SW 1271 (cell line): ENCODE data around the gene UGT2B10.
"Not testable (repeated sequence)": the region's sequence is repeated elsewhere in the genome, so short reads cannot be mapped to it uniquely, and the experiment has no call there.

ENCODE experiments used
- DNase-seq, 2 experiments: peaks; one replicate each; lab custom pipeline; 2025; lab: John Stamatoyannopoulos, UW

UGT2B10 gene

DNA sequence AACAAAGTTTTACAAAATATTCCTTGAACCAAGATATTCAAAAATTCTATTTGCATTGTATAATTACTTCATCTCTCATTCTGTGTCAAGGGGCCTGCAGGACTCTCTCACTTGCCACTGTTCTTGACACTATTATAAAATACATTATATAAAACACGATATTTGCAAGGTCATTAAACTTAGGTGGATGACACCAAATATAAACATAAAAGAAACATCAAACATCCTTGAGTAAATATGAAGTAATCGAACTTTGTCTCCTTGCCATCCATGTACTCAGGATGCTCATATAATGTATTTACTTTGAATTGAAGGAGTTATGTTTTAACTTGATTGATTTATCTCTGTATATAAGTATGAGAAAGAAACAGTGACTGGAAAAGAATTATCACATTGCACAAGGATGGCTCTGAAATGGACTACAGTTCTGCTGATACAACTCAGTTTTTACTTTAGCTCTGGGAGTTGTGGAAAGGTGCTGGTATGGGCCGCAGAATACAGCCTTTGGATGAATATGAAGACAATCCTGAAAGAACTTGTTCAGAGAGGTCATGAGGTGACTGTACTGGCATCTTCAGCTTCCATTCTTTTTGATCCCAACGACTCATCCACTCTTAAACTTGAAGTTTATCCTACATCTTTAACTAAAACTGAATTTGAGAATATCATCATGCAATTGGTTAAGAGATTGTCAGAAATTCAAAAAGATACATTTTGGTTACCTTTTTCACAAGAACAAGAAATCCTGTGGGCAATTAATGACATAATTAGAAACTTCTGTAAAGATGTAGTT is at the start of gene UGT2B10:
TSS of gene UGT2B10 (plus strand) at position 378 of the 793 bp plus-strand sequence. CDS start at position 404, 26 bp downstream.
- DNase-seq: not testable (repeated sequence)

DNA sequence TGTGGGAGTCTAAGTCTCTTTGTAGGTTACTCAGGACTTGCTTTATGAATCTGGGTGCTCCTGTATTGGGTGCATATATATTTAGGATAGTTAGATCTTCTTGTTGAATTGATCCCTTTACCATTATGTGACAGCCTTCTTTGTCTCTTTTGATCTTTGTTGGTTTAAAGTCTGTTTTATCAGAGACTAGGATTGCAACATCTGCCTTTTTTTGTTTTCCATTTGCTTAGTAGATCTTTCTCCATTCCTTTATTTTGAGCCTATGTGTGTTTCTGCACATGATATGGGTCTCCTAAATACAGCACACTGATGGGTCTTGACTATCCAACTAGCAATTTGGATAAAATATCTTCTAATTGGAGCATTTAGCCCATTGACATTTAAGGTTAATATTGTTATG is 44.0 kb upstream of the UGT2B10 start:
- not testable (repeated sequence) for DNase-seq

DNA sequence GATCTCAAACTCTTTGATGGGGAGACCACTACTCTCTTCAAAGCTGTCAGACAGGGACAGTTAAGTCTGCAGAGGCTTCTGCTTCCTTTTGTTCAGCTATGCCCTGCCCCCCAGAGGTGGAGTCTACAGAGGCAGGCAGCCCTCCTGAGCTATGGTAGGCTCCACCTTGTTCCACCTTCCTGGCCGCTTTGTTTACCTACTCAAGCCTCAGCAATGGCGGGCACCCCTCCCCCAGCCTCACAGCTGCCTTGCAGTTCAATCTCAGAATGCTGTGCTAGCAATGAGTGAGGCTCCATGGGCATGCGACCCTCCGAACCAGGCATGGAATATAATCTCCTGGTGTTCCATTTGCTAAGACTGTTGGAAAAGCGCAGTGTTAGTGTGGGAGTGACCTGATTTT is 42.1 kb upstream of the UGT2B10 start:
- DNase-seq: no peak

DNA sequence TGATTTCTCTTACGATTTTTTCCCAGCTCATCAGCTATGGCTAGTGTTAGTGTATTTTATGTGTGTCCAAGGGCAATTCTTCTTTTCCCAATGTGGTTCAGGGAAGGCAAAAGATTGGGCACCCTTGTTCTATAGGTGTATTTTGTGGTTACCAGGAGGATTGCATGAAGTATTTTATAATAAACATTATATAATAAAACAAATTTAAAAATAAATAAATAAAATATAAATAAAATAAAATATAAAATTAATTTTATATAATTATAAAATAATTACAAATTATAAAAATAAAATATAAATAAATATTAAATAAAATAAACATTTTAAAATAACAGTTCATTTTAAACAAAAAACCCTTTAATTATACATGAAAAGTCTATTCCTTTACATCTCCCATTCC is 35.6 kb upstream of the UGT2B10 start:
- no peak for DNase-seq

DNA sequence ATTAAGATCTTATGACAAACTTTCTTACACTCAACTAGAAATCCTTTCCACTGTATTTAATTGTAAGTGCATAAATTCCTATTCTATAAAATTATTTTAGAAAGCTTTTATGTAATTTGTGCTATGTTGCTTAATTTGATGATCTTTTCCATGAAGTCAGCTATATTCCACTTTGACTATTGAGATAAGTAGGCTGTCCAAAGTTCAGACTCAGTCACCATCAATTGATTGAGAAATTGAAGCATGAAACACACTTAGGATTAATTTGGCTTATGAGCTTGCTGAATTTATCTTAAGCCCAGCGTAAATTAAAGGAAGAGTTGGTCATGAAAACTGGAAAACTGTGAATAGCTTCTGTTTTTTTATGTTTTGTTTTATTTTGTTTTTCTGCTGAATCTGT is 18.7 kb upstream of the UGT2B10 start:
- no peak for DNase-seq

DNA sequence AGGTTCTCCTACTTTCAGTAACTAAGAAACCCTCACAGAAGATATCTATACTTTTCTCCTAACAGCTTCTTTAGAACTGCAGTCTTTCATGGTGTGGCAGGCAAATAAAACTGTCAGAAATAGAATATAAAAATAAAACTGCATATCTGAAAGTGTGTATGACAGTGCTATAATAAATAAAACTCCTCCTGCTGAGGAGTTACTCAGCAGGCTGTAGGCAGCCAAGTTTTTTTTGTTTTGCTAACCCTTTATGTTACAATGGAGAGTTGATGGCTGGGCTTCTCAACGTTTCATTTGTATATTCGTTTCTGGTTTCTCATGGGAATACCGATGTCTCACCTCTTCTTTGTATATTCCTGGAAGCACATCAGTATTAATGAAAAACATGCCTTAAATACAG is 18.2 kb upstream of the UGT2B10 start:
- DNase-seq: no peak

DNA sequence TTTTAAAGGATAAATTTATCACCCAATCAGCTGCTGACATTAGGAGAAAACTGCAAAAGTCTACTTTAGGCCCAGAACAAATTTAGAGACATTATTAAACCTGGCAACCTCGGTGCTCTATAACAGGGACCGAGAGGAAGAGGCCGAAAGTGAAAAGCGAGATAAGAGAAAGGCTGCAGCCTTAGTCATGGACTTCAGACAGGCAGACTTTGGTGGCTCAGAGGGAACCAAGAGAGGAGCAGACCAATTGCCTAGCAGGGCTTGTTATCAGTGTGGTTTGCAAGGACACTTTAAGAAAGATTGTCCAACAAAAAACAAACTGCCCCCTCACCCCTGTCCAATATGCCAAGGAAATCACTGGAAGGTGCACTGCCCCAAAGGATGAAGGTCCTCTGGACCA is 12.8 kb upstream of the UGT2B10 start:
- DNase-seq: no peak

DNA sequence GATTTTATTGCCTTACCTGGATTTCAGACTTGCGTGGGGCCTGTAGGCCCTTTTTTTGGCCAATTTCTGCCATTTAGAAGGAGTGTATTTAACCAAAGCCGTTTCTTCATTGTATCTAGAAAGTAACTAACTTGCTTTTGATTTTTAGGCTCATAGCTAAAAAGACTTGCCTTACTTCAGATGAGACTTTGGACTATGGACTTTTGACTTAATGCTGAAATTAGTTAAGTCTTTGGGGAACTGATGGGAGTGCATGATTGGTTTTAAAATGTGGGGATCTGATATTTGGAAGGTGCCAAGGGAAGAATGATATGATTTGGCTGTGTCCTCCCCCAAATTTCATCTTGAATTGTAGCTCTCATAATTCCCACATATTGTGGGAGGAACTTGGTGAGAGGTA is 7.7 kb upstream of the UGT2B10 start:
- DNase-seq: no peak

DNA sequence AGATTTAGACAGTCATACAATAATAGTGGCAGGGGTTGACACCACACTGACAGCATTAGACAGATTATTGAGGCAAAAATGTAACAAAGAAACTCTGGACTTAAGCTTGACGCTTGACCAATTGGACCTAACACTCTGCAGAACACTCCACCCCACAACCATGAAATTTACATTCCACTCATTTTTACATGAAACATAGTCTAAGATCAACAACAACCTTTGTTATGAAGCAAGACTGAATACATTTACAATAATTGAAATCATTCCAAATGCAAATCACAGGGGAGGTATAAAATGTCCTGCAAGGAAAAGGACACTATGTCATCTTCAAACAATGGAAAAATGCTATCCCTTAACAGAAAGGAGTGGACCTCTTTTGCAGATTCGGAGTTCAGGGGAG is 4.9 kb upstream of the UGT2B10 start:
- no peak for DNase-seq

DNA sequence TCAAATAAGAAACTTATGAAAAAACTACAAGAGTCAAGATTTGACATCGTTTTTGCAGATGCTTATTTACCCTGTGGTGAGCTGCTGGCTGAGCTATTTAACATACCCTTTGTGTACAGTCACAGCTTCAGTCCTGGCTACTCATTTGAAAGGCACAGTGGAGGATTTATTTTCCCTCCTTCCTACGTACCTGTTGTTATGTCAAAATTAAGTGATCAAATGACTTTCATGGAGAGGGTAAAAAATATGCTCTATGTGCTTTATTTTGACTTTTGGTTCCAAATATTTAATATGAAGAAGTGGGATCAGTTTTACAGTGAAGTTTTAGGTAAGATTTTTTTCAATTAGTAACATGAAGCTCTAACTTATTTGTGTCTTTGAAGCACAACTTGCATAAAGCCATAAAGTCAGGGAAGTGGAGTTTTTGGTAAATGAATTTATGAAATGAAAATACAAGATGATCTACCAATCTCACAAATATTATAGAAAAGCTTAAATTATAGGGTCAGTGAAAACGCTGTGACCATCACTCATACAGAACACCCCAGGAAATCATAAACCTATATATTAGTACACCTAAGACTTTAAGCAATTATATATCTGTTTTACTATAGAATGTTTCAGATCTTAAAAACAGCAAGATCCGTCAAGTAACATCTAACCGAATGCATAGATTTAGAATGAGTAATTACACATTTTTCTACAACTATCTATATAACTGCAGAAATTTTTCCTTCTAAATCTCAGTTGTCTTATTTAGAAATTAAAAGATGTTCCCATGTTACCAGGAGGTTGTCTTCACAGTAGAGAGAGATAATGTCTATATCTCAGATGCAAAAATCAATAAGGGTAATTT is 844 bp downstream of the UGT2B10 start:
- not testable (repeated sequence) for DNase-seq

DNA sequence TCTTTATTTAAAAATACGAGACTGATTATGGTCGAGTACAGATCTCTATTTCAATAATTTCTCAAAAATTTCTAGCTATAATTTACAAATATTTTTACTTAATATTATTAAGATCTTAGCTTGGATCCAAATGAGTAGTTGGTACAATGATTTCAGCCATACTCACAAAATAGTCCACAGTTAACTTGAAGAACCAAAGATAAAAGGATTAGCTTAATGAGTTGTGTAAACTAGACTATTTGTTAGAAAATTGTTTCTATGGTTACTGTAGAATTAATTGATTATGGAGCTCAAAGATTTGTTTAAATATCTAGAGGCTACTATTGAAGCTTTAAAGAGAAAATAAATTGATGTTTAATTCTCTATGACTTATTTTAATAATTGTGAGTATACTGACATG is 1.6 kb downstream of the UGT2B10 start:
- no peak for DNase-seq

DNA sequence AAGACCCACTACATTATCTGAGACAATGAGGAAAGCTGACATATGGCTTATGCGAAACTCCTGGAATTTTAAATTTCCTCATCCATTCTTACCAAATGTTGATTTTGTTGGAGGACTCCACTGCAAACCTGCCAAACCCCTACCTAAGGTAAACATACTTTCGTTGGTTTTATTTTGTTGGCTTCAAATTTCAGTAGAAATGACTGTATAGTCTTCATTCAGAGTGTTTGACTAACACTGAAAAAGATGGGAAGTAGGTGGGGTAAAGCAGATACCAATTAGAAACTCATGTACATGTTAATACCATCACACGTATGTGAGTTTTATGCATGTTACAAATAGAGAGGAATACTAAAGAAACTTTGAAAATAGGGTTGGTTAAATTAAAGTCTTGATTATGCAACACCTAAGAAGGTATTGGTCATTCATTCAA is 2.3 kb downstream of the UGT2B10 start:
- not testable (repeated sequence) for DNase-seq

DNA sequence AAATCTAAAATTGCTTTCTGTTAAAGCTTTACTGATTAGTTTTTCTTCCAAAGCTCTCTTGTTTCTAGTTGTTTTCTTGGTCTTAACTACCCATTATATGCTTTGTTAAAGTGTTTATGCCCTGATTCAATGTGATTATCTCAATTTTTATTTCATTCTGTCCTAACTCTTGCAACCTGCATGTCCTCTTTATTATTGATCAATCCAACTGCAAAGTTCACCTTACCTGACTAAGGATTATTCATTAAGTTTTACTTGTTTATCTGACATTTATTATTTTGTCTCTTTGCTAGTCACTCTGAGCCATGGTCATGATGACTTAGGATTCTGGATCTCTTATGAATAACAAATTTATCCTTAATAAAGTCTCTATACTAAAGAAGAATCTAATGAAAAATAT is 15.8 kb downstream of the UGT2B10 start:
- DNase-seq: no peak

DNA sequence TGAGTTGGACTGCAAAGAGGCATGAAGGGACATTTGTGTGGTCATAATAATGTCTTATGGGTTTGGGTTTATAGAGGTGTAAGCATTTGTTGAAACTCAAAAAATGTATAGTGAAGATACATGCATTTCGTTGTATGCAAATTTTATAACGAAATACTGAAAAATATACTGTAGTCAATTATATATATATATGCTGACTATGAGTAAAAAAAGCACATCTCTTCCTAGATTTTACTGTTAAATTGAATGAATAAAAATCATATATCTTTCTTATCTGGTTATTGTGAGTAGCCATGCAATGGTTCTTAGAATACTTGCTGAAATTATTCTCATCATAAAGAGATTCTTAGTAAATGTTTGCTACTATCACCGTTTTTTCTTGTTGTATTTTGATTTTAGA is 34.5 kb downstream of the UGT2B10 start:
- no peak for DNase-seq

DNA sequence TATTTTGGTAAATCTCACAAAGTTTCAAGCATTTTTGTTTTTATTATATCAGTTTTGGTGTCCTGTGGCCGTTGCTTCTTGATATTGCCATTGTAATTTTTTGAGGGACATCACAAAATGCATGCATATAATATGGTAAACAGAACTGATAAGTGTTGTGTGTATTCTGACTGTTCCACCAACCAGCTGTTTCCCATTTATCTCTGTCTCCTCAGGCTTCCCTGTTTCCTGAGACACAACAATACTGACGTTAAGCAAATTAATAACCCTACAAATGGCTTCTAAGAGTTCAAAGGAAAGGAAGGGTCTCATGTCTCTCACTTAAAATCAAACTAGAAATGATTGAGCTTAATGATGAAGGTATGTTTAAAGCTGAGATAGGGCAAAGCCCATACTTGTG is 40.0 kb downstream of the UGT2B10 start:
- no peak for DNase-seq

DNA sequence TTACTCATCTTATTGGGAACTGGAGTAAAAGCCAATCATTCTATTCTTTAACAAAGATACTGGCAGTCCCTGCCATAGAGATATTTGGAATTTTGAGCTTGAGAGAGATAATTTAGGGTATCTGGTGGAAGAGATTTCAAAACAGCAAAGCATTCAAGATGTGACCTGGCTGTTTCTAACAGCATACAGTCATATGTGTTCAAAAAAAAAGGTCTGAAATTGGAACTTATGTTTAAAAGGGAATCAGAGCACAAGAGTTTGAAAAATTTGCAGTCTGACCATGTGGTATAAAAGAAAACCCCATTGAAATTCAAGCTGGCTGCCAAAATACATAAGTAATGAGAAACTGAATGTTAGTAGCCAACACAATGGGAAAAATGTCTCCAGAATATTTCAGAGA is 42.2 kb downstream of the UGT2B10 start:
- DNase-seq: no peak

DNA sequence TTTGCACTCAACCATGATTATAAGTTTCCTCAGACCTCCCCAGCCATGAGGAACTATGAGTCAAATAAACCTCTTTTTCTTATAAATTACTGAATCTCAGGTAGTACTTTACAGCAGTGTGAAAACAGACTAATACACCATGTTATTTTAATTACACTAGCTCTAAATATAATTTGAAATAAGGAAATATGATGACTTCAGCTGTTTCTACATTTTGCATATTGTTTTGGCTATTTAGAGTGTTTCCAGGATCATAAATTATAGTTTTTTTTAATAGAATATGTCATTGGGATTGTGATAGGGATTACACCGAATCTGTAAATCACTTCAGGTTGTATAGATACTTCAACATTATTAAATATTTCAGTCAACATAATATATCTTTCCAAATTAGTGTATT is 43.9 kb downstream of the UGT2B10 start:
- no peak for DNase-seq

DNA sequence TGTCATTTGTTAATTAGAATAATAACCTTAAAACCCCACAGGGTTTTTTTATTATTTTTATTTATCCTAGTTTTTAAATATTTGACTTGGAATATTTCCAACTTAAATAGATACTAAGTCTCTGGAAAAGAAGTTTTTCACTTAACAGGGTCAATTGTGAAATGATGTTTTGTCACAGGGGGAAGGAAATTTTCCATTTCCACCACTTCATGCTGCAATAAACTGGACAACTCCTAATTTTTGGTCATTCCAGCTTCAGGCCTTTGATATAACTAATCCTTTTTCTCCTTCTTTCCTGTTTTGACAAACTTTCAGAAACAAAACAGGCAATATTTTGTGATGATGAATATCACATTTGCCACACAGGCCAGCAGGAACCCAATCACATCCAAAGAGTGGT is 45.3 kb downstream of the UGT2B10 start:
- DNase-seq: no peak

DNA sequence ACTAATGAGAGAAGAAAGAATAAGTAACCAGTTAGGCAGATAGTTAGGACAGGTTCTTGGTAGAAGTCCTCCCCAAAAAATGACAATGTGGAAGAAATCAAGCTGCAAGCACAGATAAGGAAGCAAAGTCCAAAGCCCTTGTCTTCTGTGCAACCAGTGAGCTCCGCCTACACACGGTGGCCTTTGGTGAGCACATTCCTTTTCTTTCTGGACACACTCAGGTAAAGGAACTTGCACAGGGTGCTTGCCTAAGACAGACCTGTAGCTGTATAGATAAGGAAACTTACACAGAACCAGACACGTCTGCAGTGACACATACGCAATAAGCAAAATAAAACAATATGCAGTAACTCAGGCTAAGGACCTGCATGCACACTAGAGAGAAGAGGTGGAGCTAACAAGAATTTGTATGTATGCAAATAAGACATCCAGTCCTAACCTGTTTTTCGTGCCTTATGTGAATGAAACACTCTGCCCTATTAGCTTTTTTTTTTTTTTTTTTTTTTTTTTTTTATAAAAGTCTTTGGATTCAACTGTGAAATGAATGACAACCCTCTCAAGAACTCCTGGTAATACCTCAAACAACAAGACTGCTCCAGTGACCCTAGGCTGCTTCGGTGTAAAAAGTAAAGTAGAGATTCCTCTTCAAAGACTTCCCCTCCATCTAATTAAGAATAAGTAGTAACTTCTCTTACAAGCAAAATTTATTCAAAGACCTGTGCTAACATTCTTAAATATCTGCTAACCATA is 48.8 kb downstream of the UGT2B10 start:
- DNase-seq: no peak

DNA sequence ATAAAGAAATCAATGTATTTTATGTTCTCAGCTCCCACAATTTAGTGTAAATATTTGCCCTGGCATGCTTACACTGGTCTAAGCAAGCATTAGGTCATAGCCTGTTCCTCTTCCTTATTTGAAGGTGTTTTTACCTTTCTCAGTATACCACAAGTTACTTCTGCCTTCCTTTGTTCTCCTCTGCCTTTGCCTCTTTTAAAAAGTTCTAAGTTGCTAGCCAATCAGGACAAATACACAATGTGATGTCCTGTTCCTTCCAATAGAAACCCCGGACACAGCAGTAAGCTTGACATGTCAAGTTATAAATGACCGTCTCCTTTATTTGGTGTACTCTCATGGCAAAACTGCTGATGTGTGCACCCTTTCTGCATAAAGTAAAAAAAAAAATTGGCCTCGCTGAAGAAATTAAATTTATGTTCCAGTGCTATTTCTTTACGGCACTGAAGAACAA is 49.4 kb downstream of the UGT2B10 start:
- no peak for DNase-seq

DNA sequence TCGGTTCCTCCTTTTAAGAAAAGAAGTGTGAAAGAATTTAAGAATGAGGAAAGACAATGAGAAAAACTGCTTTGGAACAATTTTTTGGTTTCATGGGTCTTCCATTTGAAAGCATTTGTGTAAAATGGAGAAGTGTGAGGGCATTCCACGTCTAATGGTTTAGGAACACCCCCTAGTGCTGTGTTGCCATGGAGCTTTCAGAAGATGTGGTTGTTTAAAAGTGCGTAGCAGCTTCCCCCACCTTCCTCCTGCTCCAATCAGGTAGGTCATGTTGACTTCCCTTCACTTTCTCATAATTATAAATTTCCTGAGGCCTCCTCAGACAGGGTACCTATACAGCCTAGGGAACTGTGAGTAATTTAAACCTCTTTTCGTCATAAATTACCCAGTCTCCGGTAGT is 50.0 kb downstream of the UGT2B10 start:
- no peak for DNase-seq

DNA sequence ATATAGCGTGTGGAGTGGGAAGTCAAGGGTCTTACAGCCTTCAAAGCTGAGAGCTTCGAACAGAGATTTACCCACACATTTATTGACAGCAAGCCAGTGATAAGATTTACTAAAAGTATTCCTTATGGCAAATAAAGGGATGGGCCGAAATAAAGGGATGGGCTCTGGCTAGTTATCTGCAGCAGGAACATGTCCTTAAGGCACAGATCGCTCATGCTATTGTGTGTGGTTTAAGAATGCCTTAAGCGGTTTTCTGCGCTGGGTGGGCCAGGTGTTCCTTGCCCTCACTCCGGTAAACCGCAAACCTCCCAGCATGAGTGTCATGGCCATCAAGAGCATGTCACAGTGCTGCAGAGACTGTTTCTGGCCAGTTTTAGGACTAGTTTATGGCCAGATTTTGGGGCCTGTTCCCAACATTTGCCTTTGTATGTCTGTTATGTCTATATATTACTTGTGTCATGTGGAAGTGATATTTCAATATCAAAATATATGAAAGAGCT is 53.5 kb downstream of the UGT2B10 start:
- no peak for DNase-seq
